Transverse colon (tissue), 4 donors: Measurements from ENCODE around the gene DEF6. TPM values are rescaled to one million over a fixed set of nuclear protein-coding genes. Genes with fewer than 3 reads are reported as not detected.
"Not testable (repeated sequence)": the region's sequence is repeated elsewhere in the genome, so short reads cannot be mapped to it uniquely, and the experiment has no call there.

Source experiments
- DNase-seq: peaks from one replicate; pipeline ENCODE4 v3.0.0-alpha.2; 2019
- H3K27ac ChIP-seq, 4 donors: fragments of 200-600 bp; sonication (generic); 2 replicates each; pipeline ENCODE4 v1.5.1; 2016 to 2018; ENCODE audit warnings: inconsistent platforms in 4 of 4
- H3K27me3 ChIP-seq: fragments of 200-600 bp; sonication (generic); 2 replicates; pipeline ENCODE4 v1.5.1; 2017; ENCODE audit warnings: inconsistent platforms
- H3K36me3 ChIP-seq, 4 donors: fragments of 200-600 bp; sonication (generic); 2 replicates each; pipeline ENCODE4 v1.5.1; 2017 to 2019; ENCODE audit warnings: inconsistent platforms in 4 of 4
- H3K4me1 ChIP-seq, 4 donors: fragments of 200-600 bp; sonication (generic); 2 replicates each; pipeline ENCODE4 v1.5.1; 2017 to 2020; ENCODE audit warnings: inconsistent platforms in 4 of 4
- H3K4me3 ChIP-seq, 4 donors: fragments of 200-600 bp; sonication (generic); 1 replicate in 1 of 4; 2 replicates in 3 of 4; pipeline versions ENCODE4 v1.5.1 to v1.6.1; 2017 to 2019; ENCODE audit warnings: inconsistent platforms in 4 of 4
- H3K9me3 ChIP-seq, 2 donors: fragments of 200-600 bp; sonication (generic); 2 replicates each; pipeline ENCODE4 v1.5.1; 2017 to 2019; ENCODE audit warnings: inconsistent platforms in 2 of 2
- EP300 ChIP-seq: sonication (generic); formaldehyde crosslinking; IDR thresholded peaks from one replicate; pipeline ENCODE4 v1.6.1; 2017; ENCODE audit warnings: antibody characterized with exemption, low read depth
- POLR2A ChIP-seq: fragments of 450-650 bp; IDR thresholded peaks from one replicate; pipeline ENCODE4 v1.6.1; 2016; ENCODE audit warnings: antibody characterized with exemption, mild to moderate bottlenecking, moderate library complexity
- POLR2AphosphoS5 ChIP-seq, 3 donors: sonication (generic); formaldehyde crosslinking; IDR thresholded peaks; one replicate each; pipeline ENCODE4 v1.6.1; 2016; ENCODE audit warnings: antibody characterized with exemption in 3 of 3
- WGBS, 2 donors: methylation state at CpG; one replicate each; pipeline ENCODE4 v1.1.5; 2018; ENCODE audit warnings: low coverage in 1 of 2; 5-methylcytosine and 5-hydroxymethylcytosine counted together
- in situ Hi-C, 4 donors: fragments of 200-750 bp; cut with MboI; loops; one replicate each; pipeline versions ENCODE4 v1.15.0 to v1.15.1; 2017; ENCODE audit warnings: low sequenced_read_pairs in 3 of 4, low pct_ligation_motif_present in 1 of 4, low pct_unique_long_range_greater_than_20kb in 1 of 4
- intact Hi-C: fragments of 100-400 bp; cut with DNase I; formaldehyde crosslinking; loops from one replicate; pipeline ENCODE4 v1.15.1; 2023; ENCODE audit warnings: low total_unique reads
- total RNA-seq, 4 donors: library from RNA; depleted of rRNA; stranded (reverse); fragments of >200 nt; gene quantifications; one replicate each; pipeline ENCODE4 v1.1.0, GENCODE V29; 2016
- TF ChIP-seq, protein P1 (sequence below), 5 experiments: fragments of 200-600 bp in 3 of 5; fragments of 450-650 bp in 2 of 5; sonication (generic) in 3 of 5; IDR thresholded peaks; 1 replicate in 2 of 5; 2 replicates in 3 of 5; pipeline ENCODE4 v1.5.1; 2016 to 2017; ENCODE audit warnings: antibody characterized with exemption in 5 of 5, inconsistent platforms in 3 of 5, mild to moderate bottlenecking in 2 of 5, moderate library complexity in 1 of 5

Gene DEF6
- total RNA-seq, 4 donors from 2014 or later = 2.6 to 24.5 (median 6.8) TPM

DNA sequence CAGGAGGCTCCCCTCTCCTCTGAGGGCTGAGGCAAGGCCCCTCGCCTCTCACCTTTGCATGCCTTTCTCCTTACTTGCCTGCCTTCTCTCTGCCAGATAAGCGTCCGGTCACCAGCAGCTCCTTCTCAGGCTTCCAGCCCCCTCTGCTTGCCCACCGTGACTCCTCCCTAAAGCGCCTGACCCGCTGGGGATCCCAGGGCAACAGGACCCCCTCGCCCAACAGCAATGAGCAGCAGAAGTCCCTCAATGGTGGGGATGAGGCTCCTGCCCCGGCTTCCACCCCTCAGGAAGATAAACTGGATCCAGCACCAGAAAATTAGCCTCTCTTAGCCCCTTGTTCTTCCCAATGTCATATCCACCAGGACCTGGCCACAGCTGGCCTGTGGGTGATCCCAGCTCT, 23.5 kb downstream of the DEF6 start:
- WGBS, 2 donors = 94 to 96% methylated on average over 6 to 8 of the region's 8 CpGs
- TF ChIP-seq POLR2A = no peak
- TF ChIP-seq POLR2AphosphoS5 (IDR thresholded peaks at IDR 0.05) = no peak
- no peak for TF ChIP-seq EP300
- TF ChIP-seq, protein P1, sequence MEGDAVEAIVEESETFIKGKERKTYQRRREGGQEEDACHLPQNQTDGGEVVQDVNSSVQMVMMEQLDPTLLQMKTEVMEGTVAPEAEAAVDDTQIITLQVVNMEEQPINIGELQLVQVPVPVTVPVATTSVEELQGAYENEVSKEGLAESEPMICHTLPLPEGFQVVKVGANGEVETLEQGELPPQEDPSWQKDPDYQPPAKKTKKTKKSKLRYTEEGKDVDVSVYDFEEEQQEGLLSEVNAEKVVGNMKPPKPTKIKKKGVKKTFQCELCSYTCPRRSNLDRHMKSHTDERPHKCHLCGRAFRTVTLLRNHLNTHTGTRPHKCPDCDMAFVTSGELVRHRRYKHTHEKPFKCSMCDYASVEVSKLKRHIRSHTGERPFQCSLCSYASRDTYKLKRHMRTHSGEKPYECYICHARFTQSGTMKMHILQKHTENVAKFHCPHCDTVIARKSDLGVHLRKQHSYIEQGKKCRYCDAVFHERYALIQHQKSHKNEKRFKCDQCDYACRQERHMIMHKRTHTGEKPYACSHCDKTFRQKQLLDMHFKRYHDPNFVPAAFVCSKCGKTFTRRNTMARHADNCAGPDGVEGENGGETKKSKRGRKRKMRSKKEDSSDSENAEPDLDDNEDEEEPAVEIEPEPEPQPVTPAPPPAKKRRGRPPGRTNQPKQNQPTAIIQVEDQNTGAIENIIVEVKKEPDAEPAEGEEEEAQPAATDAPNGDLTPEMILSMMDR (IDR thresholded peaks at IDR 0.05) = no peak
- intact Hi-C loops = no loop called here
- Histone ChIP-seq H3K27me3 (no peaks in the 10 kb centered on the region), H3K9me3 (no peaks in the 10 kb centered on the region), H3K36me3 (no peaks in the 10 kb centered on the region), H3K4me3 (no peak overlapping the region), H3K4me1 (peaks cover 0 to 15% (median 13%) of the 10 kb centered on the region in 4 donors), H3K27ac (no peak overlapping the region)
- in situ Hi-C loops = loop anchor here in 1 of 4 donors (25.0 kb wide), 1 partner anchor 116 kb away; no protein-coding TSS in a partner anchor
- no peak for DNase-seq

DNA sequence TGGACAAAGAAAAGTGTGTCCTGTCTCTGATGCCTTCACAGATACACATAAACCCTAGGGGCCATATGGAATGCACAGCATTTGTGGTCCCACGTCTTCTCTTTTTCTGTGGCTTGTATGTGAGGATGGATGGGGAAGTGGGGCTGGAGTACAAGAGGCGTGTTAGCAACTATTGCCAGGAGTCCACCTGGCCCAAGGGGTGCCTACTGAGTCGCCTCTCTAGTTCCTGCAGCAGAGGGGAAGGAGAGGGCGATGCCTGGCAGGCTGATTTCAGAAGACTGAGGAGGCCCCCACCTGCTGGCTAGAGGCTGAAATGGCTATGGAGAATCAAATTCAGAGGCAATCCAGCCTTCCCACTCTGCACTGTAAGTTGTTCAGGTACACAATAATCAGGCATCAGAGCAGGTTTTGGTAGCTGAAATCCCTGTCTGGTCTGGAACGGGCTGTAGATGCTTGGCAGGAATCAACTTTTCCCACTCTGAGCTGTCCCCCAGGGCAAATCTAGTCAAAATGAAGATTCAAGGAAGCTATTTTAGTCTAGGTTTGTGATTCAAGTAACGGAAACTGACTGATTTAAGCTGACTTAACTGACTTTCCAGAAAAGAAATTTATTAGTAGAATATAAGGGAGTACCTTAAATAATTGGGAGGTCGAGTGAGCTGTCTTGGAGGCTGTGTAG, 29.9 kb downstream of the DEF6 start:
- TF ChIP-seq, protein P1 (IDR thresholded peaks at IDR 0.05) = peak; percentile 37 to 62 (median 54)
- TF ChIP-seq EP300 = no peak
- 38 to 51% methylated on average over 5 to 7 of the region's 7 CpGs for WGBS, 2 donors
- peaks cover 0 to 4% (median 3%) of the 10 kb centered on the region in 4 donors for H3K4me1 ChIP-seq
- no peaks in the 10 kb centered on the region for H3K9me3 ChIP-seq
- no peak overlapping the region for H3K4me3 ChIP-seq
- peak; percentile 76 for DNase-seq
- no peak overlapping the region for H3K27ac ChIP-seq
- in situ Hi-C loops = loop anchor here in 1 of 4 donors (25.0 kb wide), 1 partner anchor 410 kb away; the partner anchor contains the start of gene ARMC12
- H3K36me3 ChIP-seq = no peaks in the 10 kb centered on the region
- intact Hi-C loops = no loop called here
- H3K27me3 ChIP-seq = no peaks in the 10 kb centered on the region

DNA sequence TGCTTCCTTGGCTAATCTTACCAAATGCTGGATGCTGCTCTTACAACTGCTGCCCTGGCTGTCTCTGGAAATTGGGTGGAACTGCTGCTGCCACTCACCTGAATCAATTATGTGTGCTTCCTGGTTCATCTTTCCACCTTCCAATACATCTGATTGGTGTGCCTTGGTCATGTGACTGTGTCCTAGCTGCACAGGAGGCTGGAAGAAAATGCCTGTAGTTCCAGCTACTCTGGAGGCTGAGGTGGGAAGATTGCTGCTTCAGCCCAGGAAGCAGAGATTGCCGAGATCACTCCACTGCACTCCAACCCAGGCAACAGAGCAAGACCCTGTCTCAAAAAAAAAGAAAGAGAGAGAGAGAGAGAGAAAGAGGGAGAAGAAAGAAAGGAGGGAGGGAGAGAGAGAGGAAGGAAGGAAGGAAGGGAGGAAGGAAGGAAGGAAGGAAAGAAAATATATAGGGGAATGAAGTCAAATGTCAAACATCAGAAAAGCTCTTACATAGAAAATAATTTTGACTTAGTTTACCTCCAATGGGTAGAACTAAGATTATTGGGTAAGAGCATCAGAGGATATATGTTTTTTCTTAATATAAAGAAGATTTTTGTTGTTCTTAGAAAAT, 30.6 kb downstream of the DEF6 start:
- intact Hi-C loops = no loop called here
- Histone ChIP-seq H3K36me3 (no peaks in the 10 kb centered on the region), H3K27ac (no peak overlapping the region), H3K27me3 (no peaks in the 10 kb centered on the region), H3K4me1 (peaks cover 0 to 4% (median 3%) of the 10 kb centered on the region in 4 donors), H3K4me3 (no peak overlapping the region), H3K9me3 (no peaks in the 10 kb centered on the region)
- in situ Hi-C loops = loop anchor here in 1 of 4 donors (25.0 kb wide), 1 partner anchor 409 kb away; the partner anchor contains the start of gene ARMC12
- WGBS, 2 donors = 100% methylated on average over 1 of the region's 1 CpG; no CpG with 5 or more reads in 1 of the 2 donors
- TF ChIP-seq, protein P1 (IDR thresholded peaks at IDR 0.05) = no peak
- TF ChIP-seq POLR2A (no peak), POLR2AphosphoS5 (IDR thresholded peaks at IDR 0.05) (no peak), EP300 (no peak)
- no peak for DNase-seq

DNA sequence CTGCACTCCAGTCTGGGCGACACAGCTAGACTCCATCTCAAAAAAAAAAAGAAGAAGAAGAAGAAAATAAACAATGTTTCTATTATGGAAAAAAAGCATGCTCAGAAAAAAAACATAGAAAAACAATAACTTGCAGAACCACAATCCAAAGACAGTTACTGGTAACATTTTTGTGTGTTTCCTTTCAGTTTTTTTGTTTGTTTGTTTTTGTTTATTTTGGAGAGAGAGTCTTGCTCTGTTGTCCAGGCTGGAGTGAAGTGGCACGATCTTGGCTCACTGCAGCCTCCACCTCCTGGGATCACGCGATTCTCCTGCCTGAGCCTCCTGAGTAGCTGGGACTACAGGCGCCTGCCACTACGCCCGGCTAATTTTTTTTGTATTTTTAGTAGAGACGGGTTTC, 31.3 kb downstream of the DEF6 start:
- H3K4me3 ChIP-seq, DNase-seq, H3K36me3 ChIP-seq, intact Hi-C loops, H3K9me3 ChIP-seq, H3K27ac ChIP-seq, H3K27me3 ChIP-seq, H3K4me1 ChIP-seq: not testable (repeated sequence)
- 88 to 94% methylated on average over 7 to 8 of the region's 8 CpGs for WGBS, 2 donors
- in situ Hi-C loops = loop anchor here in 1 of 4 donors (25.0 kb wide), 1 partner anchor 408 kb away; the partner anchor contains the start of gene ARMC12
